ENCODE results near the gene GBP4.

GBP4 gene

DNA sequence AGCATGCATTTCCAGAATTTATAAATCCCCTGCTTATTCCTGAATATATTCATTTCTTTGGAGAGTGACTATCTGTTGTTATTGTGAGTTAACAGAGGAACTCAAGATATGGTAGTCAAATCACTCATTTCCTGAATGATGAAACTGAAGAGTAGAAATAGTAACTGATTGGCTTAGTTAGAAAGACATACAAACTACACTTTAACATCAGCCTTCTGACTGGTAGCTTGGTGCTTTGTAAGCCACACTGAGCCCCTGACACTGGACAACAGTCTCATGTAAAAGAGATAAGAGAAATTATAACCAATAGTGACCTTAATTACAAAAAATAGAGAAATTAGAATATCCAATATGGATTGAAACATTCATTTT is 27.7 kb downstream of the GBP4 start:
- no peak for DNase-seq (ENCODE audit: low spot score)

DNA sequence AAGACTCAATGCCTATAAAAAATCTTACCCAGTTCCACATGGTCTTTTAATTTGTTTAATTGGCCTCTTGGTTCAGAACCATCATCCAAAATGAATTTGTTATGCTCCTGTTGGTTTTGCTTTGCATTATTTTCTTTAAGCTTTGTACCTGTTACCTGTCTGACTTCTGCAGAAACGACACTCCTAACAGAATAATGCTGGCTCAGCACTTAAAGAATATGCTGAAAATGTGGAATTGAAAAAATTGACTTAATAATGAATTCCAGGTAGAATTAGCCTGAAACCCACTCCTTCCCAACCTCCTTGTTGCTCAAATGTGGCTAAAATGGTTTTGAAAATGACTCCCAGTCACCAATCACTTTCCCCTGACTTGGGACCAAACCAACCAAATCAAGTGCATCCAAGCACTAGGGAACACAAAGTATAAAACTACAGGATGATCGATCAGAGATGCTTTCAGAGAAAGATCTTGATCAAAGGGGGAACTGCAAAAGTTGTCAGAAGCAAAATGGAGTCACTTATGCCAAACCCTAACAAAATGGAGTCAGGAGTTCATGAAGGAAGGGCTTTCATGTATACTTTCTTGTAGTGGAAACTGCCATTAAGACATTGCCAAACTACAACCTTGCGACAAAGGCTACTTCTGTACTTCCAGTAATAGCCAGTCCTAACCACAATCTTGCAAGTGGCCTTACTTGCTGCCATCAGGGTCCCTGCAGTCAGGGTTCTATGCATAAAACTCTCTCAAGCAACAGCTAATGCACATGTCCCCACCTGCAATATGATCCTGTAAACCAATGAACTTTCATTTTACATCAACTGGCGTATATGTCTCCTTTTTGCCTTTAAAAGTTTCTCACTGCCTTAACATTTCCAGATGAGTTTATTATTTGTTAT is 28.3 kb downstream of the GBP4 start:
- no peak for DNase-seq (ENCODE audit: low spot score)

DNA sequence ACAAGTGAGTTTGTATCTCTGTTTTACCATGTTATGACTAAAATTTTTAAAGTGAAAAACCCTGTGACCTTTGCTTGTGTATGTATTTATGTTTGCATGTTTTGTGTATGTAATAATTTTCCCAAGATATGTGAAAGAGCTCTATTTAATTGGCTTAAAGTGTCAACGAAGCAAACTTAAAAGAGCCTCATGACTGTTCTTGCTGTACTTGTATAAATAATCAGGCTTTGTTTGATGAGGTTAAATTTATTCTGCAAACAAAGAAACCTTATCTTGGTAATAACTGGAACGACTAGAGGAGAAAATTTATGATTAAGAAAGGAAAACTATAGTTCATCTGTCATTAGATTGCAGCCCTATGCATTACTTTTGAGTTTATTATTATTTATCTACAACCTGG is 29.6 kb downstream of the GBP4 start:
- DNase-seq (ENCODE audit: low spot score), result no peak

DNA sequence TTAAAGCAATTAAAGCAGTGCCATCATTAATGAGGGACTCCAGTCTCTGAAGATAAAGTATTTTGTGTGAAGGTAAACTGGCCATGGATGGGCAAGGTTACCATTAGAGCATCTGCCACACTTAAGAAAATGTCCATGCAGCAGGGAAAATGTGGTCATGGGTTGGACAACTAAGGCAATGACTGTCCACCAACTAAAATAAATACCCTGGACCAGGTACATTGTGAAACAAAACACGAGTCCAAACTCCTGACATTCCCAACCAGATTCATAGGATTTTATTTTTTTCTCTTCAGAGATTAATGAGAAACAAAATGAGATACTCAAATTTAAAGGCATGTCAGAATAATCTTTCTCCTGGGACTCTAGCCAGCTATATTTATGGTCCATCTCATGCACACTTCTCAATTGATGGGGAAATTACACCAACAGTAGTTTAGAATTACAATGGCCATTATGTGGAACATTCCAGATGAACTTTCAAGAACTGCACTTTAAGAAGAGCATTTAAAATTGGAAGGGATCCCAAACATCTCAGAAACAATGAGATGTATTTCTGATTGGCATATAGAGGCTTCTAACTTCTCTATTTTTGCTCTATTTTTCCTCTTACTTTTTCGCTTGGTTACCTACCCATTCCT is 31.0 kb downstream of the GBP4 start:
- DNase-seq (ENCODE audit: low spot score), result no peak

DNA sequence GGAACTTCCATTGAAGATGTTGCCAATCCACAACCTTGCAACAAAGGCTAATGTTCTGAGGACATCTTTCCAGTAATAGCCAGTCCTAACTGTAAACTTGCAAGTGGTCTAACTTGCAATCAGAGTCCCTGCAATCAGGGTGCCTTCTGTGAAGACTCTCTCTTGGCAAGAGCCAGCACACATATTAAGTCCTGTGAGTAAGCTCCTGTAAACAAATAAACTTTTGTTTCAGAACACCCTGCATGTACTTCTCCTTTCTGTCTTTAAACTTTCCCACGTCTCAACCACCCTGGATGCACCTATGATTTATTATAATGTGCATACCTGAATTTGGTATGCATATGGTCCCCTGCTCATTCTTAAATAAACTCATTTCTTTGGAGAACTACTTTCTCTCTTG is 32.0 kb downstream of the GBP4 start:
- DNase-seq (ENCODE audit: low spot score), result no peak

DNA sequence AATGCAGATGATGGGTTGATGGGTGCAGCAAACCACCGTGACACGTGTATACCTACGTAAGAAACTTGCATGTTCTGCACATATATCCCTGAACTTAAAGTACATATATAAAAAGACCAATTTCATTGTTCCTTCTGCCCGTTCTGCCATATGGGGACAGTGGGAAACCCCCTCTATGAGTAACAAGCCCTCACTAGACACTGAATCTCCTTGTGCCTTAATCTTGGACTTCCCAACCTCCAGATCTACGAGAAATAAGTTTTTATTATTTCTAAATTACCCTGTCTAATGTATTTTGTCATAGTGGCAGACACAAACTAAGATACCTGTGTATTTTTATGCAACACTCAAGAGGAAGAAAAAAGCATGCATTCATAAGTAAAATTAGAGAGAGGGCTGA is 32.9 kb downstream of the GBP4 start:
- DNase-seq (ENCODE audit: low spot score), result no peak

DNA sequence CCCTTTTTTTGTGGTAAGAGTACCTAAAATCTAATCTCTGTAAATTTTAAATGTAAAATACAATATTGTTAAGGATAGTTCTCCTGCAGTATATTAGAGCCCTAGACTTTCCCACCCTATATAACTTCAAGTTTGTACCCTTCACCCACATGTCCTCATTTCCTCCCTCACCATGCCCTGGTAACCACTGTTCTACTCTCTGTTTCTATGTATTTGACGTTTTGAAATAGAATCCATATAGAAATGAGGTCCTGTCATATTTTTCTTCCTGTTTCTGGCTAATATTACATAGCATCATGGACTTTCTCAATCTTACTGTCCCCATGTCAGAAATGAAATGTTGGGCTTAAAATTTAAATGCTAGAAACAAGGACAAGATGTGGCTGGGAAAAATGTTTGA is 47.7 kb downstream of the GBP4 start:
- no peak for DNase-seq (ENCODE audit: low spot score)

DNA sequence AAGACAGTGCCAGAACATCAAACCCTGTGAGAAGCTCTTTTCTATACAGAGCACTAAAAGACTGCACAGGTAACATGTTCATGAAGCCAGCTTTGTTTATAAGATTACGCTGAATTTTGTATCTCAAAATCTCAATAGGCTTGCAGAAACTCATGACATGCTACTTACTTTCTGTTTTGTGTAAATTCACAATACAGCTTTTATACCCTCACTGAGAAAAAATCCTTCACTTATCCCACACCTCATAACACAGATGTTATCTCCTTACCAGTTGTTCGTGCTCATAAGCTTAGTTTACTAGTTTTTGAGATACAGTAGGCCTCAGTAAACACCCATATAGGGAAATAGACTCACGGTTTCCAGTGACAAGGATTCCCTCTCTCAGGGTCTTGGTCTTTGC is 48.8 kb downstream of the GBP4 start:
- DNase-seq (ENCODE audit: low spot score), result no peak

DNA sequence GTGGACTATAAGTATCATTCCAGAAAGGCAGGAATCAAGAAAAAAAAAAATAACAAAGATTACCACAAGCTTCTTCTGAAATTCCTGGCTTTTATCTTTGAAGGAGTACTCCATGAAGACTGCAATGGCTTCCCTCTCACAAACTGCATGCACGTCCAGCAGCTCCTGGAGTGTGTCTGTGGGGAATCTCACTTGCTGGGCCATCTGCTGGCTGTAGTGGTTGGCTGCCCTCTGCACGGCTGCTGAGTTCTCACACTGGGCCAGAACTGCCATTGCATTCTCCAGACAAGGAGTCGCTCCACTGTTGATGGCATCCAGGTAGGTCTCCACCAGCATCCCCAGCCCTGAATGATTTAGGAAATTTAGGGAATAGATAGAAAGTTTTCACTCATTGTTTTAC is 49.5 kb downstream of the GBP4 start:
- DNase-seq (ENCODE audit: low spot score), result peak; percentile 42

DNA sequence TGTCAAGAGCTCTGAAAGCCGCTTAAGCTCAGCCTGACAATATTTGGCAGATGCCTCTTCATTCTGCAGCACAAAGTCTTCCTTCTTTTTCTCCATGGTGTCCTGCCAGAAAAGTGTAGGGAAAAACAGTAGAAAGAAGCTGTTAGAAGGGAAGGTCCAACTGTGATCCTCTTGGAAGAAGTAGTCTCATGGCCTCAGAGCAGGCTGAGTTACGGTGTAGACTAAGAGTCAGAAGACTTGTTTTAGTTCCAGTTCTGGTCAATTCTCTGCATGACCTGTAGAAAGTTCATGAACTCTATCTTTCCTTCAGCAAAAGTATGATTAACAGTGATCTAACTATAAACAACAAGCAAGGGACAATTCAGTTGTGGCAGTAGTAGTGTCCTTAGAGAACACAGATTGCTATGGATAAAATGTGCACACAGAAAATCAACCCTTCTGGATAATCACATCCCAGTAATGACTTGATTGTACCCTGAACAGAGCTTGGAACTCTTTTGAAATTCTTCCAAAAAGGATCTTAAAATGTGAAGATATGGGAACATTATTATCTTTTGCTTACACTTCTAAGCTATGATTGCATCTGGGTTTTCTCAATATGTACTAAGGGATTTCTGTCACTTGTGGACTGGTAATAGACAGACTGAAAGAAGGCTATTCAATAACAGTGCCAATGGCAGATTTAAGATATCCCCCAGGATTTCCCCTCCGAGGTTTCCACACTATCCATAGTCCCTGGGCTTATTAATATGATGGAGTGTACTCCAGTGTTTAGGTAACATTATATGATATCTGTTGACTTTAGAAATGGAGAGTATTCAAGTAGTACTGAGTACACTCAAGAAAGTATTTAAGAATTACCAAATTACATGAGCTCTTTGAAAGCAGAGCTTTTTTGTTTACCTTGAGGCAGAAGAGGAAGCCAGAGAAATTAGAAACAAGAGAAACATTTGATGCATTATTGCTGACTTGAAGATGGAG is 50.8 kb downstream of the GBP4 start:
- DNase-seq (ENCODE audit: low spot score), result no peak

DNA sequence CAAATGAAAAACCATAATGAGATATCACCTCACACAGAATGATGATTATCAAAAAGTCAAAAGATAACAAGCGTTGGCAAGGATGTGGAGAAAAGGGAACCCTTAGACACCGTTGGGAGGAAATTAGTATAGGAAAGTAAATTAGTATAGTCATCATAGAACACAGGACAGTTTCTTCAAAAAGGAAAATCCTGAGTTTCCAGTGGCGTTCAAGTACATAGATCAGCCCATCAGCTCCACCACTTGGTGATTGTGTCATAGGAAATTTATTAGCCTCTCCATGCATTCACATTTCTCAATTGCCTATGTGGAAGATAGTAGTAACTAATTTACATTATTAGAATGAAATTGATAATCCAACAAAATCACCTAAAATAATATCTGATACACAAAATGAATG is 52.0 kb downstream of the GBP4 start:
- DNase-seq (ENCODE audit: low spot score), result no peak

DNA sequence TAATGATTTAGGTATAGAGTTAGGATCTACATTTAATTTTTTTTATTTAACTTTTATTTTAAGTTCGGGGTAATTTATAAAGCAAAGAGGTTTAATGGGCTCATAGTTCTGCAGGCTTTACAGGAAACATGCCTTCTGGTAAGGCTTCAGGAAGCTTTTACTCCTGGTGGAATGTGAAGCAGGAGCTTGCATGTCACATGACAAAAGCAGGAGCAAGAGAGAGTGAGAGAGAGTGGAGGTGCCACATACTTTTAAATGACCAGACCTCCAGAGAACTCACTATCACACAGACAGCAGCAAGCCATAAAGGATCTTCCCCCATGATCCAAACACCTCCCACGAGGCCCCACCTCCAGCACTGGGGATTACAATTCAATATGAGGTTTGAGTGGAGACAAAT is 55.3 kb downstream of the GBP4 start:
- no peak for DNase-seq (ENCODE audit: low spot score)

DNA sequence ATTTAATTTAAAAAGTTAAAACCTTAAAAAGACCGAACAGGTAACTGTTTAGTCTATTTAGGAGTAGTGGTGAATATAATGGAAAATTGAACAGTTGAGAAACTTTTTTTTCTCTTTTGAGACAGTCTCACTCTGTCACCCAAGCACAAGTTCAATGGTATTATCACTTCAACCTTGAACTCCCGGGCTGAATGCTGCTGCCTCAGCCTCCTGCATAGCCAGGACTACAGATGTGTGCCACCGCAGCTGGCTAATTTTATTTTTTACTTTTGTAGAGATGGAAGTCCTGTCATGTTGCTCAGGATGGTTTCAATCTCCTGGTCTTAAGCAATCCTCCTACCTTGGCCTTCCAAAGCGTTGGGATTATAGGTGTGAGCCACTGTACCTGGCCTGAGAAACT is 56.6 kb downstream of the GBP4 start:
- no peak for DNase-seq (ENCODE audit: low spot score)

DNA sequence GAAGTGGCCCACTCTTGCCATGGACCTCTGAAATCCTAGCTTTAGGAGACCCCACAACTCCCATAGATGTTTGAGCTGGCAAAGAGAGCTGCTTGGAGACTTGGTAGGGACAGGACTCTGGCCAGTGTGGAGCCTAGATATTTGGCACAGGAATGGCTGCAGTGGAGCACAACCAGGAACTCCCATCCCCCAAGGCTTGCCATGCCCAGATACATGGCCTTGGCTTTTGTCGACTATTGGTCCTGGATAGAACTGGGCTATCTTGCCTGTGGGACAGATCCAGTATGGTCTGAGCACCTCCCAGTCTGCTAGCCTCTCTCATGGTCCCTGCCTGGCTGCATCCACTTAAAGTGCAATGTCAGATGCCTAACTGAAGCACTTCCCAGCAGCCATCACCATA is 65.0 kb downstream of the GBP4 start:
- DNase-seq (ENCODE audit: low spot score), result no peak
